Ascending aorta (tissue), 2 donors: ENCODE data around the gene CAMK1D. TPM values are rescaled to one million over a fixed set of nuclear protein-coding genes. Genes with fewer than 3 reads are reported as not detected.

ENCODE experiments used
- DNase-seq, 2 donors: peaks; one replicate each; pipeline ENCODE4 v3.0.0-alpha.2; 2019; ENCODE audit warnings: low spot score in 2 of 2
- H3K27ac ChIP-seq, 2 donors: fragments of 200-600 bp; sonication (generic); one replicate each; pipeline ENCODE4 v1.5.1; 2016 to 2017; ENCODE audit warnings: mild to moderate bottlenecking in 1 of 2
- H3K27me3 ChIP-seq: fragments of 200-600 bp; sonication (generic); one replicate; pipeline ENCODE4 v1.5.1; 2017
- H3K36me3 ChIP-seq, 2 donors: fragments of 200-600 bp; sonication (generic); one replicate each; pipeline ENCODE4 v1.5.1; 2016
- H3K4me1 ChIP-seq, 2 donors: fragments of 200-600 bp; sonication (generic); one replicate each; pipeline ENCODE4 v1.5.1; 2016 to 2017; ENCODE audit warnings: mild to moderate bottlenecking in 1 of 2
- H3K4me3 ChIP-seq, 2 donors: fragments of 200-600 bp; sonication (generic); one replicate each; pipeline ENCODE4 v1.5.1; 2016 to 2017; ENCODE audit warnings: mild to moderate bottlenecking in 1 of 2
- H3K9me3 ChIP-seq, 2 donors: fragments of 200-600 bp; sonication (generic); one replicate each; pipeline ENCODE4 v1.5.1; 2016
- intact Hi-C: fragments of 100-400 bp; cut with DNase I; formaldehyde crosslinking; loops from one replicate; pipeline ENCODE4 v1.15.1; 2023
- total RNA-seq: library from RNA; depleted of rRNA; stranded (reverse); fragments of >200 nt; gene quantifications from one replicate; pipeline ENCODE4 v1.1.0, GENCODE V29; 2016
- TF ChIP-seq, protein P1 (sequence below), 3 experiments: fragments of 200-600 bp in 2 of 3; fragments of 450-650 bp in 1 of 3; sonication (generic) in 2 of 3; IDR thresholded peaks; one replicate each; pipeline ENCODE4 v1.5.1; 2016 to 2019; ENCODE audit warnings: antibody characterized with exemption in 3 of 3, mild to moderate bottlenecking in 1 of 3, moderate library complexity in 1 of 3

Gene CAMK1D
- total RNA-seq, 1 donor from 2014 or later: 4.2 TPM

GRCh38 chr10:12419262-12419847 lies 70.0 kb downstream of the CAMK1D start:
- no peaks in the 10 kb centered on the region for H3K27me3 ChIP-seq
- H3K9me3 ChIP-seq: peaks cover 0 to 3% of the 10 kb centered on the region in 2 donors
- intact Hi-C loops: loop anchor here (2.0 kb wide), 1 partner anchor 87 kb away; no protein-coding TSS in a partner anchor
- TF ChIP-seq, protein P1, sequence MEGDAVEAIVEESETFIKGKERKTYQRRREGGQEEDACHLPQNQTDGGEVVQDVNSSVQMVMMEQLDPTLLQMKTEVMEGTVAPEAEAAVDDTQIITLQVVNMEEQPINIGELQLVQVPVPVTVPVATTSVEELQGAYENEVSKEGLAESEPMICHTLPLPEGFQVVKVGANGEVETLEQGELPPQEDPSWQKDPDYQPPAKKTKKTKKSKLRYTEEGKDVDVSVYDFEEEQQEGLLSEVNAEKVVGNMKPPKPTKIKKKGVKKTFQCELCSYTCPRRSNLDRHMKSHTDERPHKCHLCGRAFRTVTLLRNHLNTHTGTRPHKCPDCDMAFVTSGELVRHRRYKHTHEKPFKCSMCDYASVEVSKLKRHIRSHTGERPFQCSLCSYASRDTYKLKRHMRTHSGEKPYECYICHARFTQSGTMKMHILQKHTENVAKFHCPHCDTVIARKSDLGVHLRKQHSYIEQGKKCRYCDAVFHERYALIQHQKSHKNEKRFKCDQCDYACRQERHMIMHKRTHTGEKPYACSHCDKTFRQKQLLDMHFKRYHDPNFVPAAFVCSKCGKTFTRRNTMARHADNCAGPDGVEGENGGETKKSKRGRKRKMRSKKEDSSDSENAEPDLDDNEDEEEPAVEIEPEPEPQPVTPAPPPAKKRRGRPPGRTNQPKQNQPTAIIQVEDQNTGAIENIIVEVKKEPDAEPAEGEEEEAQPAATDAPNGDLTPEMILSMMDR (IDR thresholded peaks at IDR 0.05): no peak
- H3K4me1 ChIP-seq: peaks cover 2 to 9% of the 10 kb centered on the region in 2 donors
- peak overlapping the region; percentile 49 to 51 for H3K27ac ChIP-seq
- DNase-seq: peak; percentile 38 to 88
- no peak overlapping the region for H3K4me3 ChIP-seq
- H3K36me3 ChIP-seq: no peaks in the 10 kb centered on the region

- H3K27me3 ChIP-seq: no peaks in the 10 kb centered on the region
- peaks cover 2 to 9% of the 10 kb centered on the region in 2 donors for H3K4me1 ChIP-seq
- intact Hi-C loops: no loop called here
- no peak for DNase-seq
- no peak overlapping the region for H3K27ac ChIP-seq
- peaks cover 0 to 3% of the 10 kb centered on the region in 2 donors for H3K9me3 ChIP-seq
- H3K4me3 ChIP-seq: no peak overlapping the region
- no peaks in the 10 kb centered on the region for H3K36me3 ChIP-seq
- TF ChIP-seq, protein P1 (IDR thresholded peaks at IDR 0.05): no peak
These were observed 71.3 kb downstream of the CAMK1D start for GRCh38 chr10:12420530-12421120.

DNA sequence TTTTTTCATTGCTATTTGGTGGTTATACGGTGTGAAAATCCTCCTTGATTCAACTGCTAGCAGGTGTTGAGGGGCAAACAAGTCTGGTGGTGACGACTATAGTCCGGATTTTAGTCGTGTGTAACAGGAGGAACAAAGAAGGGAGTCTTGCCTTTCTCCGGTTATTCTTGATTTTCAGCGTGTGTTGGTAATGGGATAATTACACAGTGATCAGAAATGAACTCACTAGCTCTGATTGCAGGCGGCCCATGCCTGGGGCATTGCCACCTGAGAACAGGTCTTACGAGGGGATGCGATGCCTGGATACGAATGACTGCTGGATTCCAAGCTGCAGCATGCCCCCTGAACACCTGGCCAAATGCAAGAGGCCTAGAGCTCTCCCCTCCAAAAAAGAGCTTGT lies 72.8 kb downstream of the CAMK1D start:
- intact Hi-C loops: no loop called here
- Histone ChIP-seq H3K9me3 (peaks cover 0 to 3% of the 10 kb centered on the region in 2 donors), H3K4me3 (no peak overlapping the region), H3K27me3 (no peaks in the 10 kb centered on the region), H3K36me3 (no peaks in the 10 kb centered on the region), H3K27ac (no peak overlapping the region), H3K4me1 (peaks cover 2 to 9% of the 10 kb centered on the region in 2 donors)
- TF ChIP-seq, protein P1 (IDR thresholded peaks at IDR 0.05): no peak
- no peak for DNase-seq

DNA sequence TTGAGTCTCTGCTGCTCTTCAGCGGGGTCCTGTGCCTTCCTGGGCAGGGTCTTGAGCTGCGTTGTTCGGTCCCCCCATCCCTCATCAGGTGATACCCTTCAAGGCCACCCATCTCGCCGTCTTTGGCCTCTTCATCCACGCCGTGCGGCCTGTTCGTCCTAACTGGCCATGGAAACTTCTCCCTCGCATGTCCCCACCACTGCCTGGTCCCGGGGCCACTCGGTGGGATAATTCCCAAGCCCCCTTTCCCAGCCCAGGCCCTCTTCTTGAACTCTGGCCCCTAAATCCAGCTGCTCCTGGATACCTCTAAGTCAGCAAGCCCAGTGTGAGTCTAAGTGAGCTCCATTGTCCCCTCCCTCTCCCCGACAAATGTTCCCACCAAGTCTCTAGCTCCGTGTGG lies 74.5 kb downstream of the CAMK1D start:
- H3K27ac ChIP-seq: no peak overlapping the region
- peaks cover 2 to 9% of the 10 kb centered on the region in 2 donors for H3K4me1 ChIP-seq
- TF ChIP-seq, protein P1 (IDR thresholded peaks at IDR 0.05): no peak
- no peaks in the 10 kb centered on the region for H3K27me3 ChIP-seq
- H3K36me3 ChIP-seq: no peaks in the 10 kb centered on the region
- intact Hi-C loops: no loop called here
- peaks cover 0 to 3% of the 10 kb centered on the region in 2 donors for H3K9me3 ChIP-seq
- H3K4me3 ChIP-seq: no peak overlapping the region
- DNase-seq: no peak

DNA sequence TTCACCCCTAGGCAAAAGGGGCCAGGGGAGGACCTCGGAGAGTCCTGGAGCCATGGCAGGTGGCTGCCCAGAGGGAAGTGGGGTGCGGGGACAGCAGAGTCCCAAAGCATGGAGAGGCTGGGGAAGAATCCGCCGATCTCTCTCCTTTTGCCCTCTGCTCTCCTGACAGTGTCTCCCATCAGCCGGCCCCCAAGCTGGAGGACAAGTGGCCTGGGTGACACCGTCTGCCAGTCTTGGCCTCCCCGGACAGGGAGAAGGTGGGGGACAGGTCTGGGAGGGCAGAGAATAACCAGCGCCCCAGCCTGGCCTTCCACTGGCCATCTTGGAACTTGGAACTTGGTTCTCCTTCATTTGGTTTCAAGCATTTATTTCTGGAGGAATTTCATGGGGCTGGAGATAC lies 77.9 kb downstream of the CAMK1D start:
- H3K4me3 ChIP-seq: no peak overlapping the region
- TF ChIP-seq, protein P1 (IDR thresholded peaks at IDR 0.05): no peak
- intact Hi-C loops: no loop called here
- DNase-seq: no peak
- no peaks in the 10 kb centered on the region for H3K27me3 ChIP-seq
- no peaks in the 10 kb centered on the region for H3K36me3 ChIP-seq
- no peaks in the 10 kb centered on the region for H3K4me1 ChIP-seq
- H3K27ac ChIP-seq: no peak overlapping the region
- no peaks in the 10 kb centered on the region for H3K9me3 ChIP-seq
